ENCODE measurements around the gene TTC34.

The TTC34 gene

DNA sequence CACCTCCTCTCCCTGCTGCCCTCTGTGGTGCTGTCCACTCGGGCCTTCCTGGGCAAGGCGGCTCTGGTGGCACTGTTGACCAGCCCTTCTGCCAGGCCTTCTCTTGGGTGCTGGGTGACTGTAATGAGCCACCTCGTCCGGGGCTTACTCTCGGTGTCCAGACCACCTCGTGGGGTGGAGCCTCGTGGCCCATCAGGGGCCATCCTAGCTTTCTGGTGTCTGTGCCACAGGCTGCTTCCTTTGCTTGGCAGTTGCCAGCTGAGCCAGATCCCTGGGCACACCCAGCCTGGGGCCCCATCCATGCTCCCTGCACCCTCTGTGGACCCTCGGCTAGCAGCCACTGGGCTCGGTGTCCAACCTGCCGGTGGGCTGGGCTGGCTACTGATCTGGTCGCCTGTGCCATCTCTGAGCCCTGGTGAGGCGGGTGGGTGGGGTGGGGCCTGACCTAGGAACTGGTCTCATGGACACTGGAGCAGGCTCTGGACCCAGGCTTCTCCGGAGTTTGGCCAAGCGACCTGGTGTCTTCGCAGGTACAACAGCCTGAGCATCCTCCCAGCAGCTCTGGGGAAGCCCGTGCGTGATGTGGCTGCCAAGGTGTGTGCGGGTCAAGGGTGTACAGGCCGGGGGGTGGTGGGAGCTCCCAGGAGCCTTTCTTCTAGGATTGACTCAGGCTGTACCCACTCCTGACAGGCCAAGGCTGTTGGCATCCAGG lies 213.5 kb downstream of the TTC34 start:
- no peak for DNase-seq

DNA sequence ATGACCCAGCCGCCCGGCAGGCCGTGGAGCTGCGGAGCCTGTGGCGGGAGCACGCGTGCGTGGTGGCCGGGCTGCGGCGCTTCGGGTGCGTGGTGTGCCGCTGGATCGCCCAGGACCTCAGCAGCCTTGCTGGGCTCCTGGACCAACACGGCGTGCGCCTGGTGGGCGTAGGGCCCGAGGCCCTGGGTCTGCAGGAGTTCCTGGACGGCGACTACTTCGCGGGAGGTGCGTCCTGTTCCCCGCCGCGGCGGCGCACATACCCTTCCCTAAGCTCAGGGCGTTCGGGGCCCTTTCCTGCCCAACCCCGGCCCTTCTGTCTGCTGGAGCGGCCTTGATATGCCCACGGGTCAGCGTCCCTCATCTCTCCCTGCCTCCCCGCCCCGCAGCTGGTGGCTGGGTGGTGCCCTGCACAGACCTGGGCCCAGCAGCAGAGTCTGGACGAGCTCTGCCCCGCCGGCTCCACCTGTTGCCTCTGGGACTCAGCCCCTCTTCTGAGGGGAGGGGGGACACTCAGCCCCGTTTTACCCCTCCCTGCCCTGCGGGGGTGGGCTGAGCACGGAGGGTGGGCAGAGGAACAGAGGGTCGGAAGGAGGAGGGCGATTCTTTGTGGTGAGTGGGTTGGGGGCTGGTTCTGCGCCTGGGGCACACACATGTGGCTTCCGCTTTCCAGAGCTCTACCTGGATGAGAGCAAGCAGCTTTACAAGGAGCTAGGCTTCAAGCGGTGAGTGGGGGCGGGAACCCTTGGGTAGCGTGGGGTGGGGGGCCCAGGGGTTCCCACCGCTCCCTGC lies 214.2 kb downstream of the TTC34 start:
- peak; percentile 50 for DNase-seq

- peak; percentile 94 for DNase-seq
Measured at GRCh38 chr1:2586154-2587070, 215.1 kb downstream of the TTC34 start, which contains the start of gene PRXL2B. PRXL2B (plus strand) TSS chr1:2586777; CDS start chr1:2586886, 109 bp downstream.

Measured in NCI-H69 (cell line).